GM12873 (cell line): ENCODE measurements around the gene S100A1.

Experiments used
- CTCF ChIP-seq: IDR thresholded peaks from 2 replicates; pipeline ENCODE4 v1.5.1; 2012; ENCODE audit warnings: low read depth, mild to moderate bottlenecking, moderate library complexity, low read length, control low read depth; ENCODE audit not compliant: insufficient read depth; ENCODE audit errors: missing control alignments

Gene S100A1

DNA sequence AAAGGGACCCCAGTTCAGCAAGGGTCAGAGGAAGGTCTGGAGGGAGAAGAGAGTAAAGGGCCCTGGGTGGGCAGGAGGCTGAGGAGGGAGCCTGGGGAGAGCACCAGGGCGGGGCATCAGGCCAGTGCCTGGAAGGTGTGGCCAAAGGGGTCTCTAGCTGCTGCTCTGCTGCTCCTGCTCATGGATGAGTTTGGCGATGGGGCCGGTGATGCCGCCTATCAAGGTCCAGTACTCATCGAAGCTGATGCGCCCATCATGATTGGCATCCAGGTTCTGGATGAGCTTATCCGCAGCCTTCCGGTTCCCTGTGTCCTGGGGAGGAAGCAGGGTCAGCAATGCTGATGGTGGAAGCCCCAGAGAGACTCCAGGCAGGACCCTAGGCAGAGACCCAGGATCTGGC is 20.9 kb upstream of the S100A1 start:
- TF ChIP-seq CTCF = no peak

DNA sequence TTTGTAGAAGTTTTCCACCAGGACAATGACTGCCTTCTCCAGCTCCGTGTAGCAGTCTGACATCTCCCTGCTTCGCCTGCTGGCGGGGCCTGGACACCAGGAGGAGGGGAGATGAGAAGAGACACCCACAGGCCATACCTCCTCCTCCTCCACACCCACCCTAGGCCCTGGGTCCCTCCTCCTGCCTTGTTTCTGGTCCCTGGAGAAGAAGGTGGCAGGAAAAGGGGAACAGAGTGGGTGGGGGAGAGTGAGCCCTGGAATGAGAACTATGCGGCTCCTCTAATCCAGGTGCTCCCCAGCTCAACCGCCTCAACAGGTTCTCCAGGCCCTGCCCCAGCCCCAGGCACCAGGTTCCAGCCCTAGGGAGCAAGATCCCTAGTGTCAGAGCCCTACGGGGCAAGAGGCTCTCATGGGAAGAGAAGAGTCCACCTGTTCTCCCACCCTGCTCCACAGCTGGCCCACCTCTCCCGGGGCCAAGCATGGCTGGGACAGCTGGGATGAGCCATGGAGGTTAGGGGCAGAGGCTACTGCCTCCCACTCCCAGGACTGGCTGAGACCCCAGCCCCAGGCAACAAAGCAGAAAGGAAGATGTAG is 20.0 kb upstream of the S100A1 start:
- TF ChIP-seq CTCF = no peak

GRCh38 chr1:153608742-153609584 is 19.3 kb upstream of the S100A1 start:
- TF ChIP-seq CTCF = no peak

- no peak for TF ChIP-seq CTCF
Measured at GRCh38 chr1:153609585-153609907, 18.7 kb upstream of the S100A1 start.

DNA sequence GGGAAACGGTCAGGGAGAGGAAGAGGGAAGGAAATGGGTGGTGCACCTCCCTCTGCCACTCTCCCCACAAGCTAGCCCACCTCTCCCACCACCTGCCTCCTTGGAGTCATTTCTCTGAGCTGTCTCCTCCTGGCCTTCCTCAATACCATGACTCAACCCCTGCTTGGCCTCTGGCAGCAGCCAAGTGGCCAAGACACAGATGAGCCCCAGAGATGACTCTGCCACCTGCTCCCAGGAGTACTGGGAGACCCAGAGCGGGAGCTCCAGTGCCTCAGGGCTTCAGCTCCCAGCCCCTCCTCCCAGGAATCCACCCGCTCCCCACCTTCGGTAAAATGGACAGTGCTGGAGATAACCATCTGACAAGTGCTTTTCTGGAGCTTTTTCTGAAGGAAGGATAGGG is 17.9 kb upstream of the S100A1 start:
- no peak for TF ChIP-seq CTCF

- no peak for TF ChIP-seq CTCF
Measured at GRCh38 chr1:153610811-153611301, 17.4 kb upstream of the S100A1 start.

DNA sequence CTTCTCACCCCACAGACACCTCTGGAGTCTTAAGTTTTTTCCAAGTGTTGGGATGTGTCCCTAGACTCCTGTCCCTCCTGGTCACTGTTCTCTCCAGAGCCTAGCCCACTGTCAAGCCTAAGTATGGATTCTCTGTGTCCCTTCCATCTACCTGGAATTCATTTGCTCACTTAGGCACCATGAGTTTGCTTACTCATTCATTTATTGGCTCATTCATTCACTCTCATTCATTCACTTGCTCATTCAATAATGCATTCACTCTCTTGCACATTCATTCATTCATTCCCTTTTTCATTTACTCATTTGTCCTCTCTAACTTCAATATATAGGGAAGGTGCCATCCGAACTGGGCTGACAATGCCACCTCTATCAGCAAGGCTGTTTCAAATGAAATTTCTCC is 16.9 kb upstream of the S100A1 start:
- no peak for TF ChIP-seq CTCF
